HG02938 (cell line): ENCODE measurements around the gene TFDP1.

ENCODE experiments used
- ATAC-seq: cut with Tn5 transposase; IDR thresholded peaks from one replicate; pipeline ENCODE4 v1.9.1; 2021; ENCODE audit warnings: mild to moderate bottlenecking, moderate library complexity; ENCODE audit not compliant: unreplicated experiment

The TFDP1 gene

DNA sequence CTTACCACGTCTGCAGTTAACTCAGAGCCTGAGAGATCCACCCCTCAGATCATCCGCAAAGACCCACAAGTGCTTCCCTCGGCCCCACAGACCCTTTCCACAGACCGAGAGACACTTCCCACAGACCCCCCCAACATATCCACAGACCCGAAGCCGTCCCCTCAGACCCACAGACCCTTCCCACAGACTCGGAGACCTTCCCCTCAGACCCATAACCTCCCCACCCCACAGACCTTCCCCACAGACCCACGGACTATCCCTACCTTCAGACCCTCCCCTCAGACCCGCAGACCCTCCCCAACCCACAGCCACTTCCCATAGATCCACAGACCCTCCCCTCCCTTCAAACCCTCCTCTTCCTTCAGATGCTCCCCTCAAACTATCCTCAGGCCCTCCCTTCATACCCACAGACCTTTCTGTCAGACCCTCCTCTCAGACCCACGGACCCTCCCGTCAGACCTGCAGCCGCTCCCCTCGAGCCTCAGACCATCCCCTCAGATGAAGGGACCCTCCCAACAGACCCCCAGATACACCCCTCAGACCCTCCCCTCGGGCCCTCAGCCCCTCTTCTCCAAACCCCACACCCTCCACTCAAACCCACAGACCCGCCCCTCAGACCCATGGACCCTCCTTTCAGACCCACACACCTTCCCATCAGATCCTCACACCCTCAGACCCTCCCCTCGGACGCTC lies 20.1 kb upstream of the TFDP1 start:
- ATAC-seq, result no peak

DNA sequence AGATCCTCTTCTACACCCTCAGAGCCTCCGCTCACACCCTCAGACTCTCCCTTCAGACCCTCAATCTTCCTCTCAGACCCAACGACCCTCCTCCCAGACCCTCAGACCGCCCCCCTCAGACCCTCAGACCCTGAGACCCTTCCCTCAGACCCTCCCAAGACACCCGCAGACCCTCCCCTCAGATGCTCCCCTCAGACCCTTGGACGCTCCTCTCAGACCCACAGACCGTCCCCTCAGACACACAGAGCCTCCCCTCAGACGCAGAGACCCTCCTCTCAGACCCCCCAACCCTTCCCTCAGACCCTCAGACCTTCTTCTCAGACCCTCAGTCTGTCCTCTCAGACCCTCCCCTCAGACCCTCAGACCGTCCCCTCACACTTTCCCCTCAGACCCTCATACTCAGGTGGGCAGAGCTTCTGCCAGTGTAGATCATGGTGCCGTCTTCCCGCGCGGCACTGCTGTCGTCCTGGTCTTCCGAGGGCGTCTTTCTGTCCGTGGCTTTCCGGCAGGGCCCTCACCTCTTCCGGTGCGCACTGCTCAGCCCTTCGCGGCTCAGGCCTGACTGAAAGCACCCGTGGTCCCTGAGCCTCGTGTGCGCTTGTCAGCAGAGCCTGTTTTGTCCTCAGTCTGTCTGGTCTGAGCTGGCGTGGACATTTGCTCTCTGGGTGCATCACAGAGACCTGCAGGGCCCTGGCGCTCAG lies 18.9 kb upstream of the TFDP1 start:
- ATAC-seq, result no peak

DNA sequence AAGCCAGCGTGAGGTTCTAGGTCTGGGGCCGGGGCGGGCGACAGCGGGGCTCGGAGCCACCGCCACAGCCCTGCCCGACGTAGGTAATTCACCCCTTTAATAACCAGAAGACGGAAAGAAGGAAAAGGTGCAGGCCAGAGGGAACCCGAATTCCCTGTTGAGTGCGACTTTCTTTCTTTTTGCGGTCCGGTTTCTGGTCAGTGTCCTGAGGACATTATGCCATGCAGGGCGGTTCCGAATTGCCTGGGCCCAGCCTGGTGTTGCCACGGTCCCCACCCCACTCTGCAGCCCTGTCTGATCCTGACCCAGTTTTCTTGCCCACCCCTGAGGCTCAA lies 18.4 kb upstream of the TFDP1 start:
- ATAC-seq, result no peak

DNA sequence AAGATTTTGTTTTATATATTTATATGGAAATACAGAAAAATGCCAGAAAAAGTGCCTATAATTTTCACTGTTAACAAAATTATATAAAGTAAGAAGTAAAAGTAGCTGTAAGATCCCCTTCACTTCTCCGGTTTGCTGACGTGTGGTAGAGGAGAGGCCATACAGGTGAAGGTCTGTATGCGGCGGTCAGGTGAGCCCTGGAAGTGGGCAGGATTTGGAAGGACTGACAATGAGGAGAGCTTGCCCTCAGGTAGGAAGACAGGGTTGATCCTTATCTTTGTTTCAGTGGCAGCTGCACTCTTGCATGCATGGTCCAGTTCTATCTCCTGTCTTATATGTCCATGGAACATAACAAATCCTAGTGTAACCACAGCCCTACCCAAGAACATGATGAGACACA lies 16.9 kb upstream of the TFDP1 start:
- ATAC-seq, result no peak

DNA sequence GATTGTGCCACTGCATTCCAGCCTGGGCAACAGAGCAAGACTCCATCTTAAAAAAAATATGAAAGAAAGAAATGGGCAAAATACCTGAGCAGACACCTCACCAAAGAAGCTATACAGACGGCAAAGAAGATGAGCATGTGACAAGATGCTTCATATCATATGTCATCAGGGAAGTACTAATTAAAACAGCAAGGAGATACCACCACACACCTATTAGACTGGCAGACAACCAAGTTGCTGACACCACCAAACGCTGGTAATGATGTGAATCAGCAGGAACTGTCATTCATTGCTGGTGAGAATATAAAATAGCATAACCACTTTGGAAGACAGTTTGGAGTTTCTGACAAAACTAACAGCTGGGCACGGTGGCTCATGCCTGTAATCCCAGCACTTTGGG lies 11.5 kb upstream of the TFDP1 start:
- ATAC-seq, result no peak

DNA sequence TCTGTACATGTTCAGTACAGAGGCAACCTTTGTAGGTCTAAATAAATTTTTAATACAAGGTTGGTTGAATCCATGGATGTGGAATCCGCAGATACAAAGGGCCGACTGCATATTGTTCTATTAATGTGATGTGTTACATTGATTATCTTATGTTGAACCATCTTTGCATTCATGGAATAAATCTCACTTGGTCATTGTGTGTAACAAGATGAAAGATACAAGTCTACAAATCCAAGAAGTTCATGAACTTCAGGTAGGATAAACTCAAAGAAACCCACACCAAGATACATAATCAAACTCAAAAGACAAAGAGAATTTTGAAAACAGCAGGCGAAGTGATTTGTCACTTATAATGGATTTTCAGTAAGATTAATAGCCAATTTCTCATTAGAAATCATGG lies 8.0 kb upstream of the TFDP1 start:
- no peak for ATAC-seq

DNA sequence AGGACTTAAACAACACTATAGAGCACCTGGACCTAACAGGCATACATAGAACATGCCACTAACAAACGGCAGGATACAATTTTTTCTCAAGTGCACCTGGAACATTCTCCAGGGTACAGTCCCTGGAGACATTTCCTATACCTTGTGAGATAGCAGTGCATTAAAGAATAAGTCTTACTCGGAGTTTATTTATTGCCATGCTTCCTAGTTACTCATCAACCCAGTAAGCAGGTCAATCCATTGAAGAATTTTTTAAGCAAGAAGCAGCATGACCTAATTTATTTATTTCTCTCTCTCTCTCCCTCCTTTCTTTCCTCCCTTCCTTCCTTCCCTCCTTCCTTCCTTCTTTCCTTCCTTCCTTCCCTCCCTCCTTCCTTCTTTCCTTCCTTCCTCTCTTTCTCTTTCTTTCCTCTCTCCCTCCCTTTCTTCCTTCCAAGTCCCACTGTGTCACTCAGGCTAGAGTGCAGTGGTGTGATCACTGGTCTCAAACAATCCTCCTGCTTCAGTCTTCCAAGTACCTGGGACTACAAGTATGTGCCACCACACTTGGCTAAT lies 6.6 kb upstream of the TFDP1 start:
- ATAC-seq, result no peak

DNA sequence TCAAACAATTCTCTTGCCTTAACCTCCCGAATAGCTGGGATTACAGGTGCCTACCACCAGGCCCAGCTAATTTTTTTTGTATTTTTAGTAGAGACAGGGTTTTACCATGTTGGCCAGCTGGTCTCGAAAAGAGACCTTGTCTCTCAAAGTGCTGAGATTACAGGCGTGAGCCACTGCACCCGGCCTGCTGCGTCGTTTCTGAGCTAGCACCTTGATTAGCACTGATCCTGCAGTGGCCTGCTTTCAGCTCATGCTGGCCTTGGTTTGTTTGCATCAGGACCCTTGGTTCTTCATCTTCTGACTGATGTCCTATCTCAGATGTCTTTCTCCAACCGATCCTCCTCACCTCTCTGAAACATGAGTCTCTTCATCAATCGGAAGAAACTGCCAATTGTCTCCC lies 4.9 kb upstream of the TFDP1 start:
- ATAC-seq, result no peak

DNA sequence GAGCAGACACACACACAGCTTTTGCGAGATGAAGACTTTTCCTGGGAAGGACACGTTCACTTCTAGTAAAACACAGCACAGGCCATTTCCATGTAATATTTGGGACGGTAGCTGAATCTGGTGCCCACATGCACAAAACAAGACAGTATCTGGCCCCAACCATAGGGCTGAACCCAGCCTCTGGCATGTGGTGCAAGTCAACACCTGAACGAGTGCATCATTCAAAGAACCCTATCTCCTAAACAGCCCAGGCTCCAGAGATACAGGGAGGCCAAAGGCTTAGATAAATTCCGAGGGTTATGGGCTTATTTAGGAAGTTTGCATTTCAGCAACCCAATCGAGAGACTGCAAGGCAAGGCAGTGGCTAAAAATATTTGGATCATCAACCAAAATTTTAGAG lies 2.7 kb upstream of the TFDP1 start:
- no peak for ATAC-seq

DNA sequence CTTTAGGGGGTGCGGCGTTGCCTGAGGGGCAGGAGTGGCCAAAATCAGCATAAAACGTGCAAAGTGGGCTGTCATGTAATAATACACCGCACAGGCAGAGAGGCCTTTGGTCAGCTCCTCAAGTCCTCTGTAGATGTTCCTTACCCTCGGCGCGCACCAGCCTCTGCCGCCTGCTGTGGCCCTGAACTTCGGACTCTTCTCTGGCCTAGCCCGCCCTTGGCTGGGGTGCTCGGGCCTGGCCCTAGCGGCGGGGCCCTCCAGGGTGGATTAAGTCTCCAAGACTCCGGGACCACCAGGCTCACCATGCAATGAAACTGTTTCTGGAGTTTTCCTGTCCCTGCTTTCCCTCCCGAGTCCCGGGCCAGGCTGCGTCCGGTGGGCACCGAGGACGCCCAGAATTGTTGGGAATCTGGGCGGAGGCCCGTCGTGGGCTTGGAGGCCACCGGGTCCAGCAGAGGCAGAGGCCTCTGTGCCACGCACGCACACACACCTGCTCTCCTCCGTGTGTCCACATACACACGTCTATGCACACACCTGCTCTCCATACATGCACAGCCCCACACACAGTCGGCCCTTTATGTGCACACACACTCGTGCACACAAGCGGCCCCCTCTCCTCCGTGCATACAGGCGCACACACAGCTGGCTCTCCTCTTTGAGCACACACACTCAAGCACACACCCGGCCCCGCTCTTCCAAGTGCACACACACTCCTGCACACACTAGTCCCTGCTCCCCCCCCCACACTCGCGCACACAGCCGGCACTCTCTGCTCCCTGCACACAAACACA lies 1.5 kb upstream of the TFDP1 start:
- no peak for ATAC-seq

DNA sequence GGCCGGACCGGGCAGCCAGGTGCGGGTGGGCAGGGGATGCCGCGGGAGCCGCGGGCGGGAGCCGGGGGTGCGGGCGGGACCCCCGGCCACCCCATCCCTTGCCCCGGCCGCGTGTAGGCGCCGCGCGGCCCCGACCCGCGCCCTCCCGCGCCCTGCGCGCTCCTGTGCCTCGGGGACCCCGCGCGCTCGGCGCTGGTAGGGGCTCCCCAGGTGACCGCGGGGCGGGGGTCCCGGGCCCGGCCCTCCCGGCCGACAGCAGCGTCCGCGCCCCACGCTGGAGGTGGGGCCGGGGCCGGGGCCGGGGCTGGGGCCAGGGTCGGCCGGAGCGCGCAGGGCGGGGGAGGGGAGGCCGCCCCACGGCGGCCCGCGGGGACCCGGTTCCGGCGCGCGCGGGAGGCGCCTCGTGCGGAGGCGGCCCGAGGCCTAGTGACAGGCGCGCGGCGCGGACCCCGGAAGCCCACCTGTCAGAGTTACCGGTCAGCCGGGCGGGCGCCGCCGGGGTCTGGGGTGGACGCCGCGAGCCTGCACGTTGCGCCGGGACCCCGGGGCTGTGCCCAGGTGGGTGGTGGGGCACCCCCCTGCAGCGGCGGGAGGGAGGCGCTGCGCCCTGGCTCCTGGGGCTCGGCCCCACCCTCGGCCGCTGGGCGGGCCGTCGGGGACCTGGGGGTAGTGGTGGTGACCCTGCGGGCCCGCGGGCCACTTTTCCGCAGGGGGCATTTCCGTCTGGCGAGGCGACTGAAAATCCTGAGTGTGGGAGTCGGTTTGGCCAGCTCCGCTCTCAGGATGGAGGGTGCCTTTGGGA lies 518 bp downstream of the TFDP1 start:
- peak; percentile 21 for ATAC-seq

DNA sequence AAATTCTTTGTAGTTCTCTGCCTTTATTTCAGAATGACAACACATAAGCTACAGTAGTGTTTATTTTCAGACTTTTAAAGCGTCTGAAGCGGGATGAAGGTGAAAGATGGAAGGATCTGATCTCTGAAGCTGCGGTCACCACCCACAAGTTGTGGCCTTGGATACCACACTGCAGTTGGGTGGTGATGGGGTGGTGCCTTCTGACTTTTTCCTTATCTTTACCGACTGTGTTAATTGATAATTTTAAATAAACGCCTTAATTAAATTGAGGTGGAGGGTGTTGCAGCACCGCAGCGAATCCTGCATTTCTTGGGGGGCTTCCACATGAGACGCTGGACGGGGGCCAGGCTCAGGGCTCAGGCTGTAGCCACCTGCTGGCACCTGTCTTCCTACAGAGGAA lies 1.3 kb downstream of the TFDP1 start:
- no peak for ATAC-seq

DNA sequence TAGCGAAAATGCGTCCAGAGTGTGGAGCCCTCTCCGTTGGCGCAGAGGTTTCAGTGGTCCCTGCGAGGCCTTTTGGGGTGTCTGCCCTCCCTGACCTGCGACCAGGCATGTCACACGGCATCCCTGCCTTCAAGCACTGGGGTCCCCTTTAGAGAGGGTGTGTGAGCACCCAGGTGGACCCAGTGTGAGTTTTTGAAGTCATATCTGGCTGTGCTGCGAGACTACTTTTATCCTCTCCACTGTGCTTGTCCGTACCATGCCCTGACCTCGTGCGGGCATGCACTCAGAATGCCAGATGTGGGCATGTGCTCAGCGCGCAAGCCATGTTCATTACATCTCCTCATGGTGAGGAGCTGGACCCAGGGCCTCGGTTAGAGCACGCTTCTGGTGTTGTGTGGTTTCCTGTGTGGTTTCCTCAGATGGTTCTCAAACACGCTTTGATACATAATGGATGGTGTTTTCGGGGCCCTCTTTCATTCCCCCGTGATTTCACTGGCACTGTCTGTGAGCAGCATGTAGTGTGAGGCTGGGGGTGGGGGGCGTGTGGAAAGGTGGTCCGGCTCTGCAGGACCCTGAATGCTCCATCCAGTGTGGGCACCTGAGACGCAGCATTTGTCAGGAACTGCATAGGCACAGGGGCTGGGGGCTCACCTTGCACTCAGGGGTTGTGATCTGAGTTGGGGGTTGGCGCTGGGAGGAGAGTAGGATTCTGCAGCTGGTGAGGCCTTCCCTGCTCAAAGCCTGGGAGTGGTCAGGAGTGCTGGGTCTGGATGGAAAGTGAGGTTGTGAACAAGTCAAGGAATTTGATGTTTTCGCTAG lies 2.3 kb downstream of the TFDP1 start:
- ATAC-seq, result no peak

DNA sequence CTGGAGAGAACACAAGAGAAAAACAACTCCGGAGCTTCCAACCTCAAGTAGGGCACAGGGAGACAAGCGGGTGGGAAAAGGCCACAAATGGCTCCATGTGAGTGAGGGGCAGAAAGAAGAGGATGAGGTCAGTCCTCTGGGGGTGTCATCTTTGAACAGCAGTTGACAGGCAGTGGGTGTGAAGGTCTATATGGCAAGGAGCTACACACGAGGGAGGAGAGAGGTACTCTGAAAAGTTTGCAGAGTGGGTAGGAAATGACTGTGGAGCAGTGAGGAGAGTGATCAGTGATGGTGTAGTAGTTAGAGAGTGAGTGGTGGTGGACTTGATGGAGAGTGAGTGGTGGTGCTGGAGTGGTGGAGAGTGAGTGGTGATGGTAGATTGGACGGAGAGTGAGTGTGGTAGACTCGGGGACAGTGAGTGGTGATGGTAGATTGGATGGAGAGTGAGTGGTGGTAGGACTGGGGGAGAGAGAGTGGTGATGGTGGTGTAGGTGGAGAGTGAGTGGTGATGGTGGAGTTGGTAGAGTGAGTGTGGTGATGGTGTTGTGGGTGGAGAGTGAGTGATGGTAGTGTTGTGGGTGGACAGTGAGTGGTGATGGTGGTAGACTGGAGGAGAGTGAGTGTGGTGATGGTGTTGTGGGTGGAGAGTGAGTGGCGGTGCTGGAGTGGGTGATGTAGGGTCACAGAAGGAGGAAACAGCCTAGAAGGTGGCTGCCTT lies 4.0 kb downstream of the TFDP1 start:
- no peak for ATAC-seq

DNA sequence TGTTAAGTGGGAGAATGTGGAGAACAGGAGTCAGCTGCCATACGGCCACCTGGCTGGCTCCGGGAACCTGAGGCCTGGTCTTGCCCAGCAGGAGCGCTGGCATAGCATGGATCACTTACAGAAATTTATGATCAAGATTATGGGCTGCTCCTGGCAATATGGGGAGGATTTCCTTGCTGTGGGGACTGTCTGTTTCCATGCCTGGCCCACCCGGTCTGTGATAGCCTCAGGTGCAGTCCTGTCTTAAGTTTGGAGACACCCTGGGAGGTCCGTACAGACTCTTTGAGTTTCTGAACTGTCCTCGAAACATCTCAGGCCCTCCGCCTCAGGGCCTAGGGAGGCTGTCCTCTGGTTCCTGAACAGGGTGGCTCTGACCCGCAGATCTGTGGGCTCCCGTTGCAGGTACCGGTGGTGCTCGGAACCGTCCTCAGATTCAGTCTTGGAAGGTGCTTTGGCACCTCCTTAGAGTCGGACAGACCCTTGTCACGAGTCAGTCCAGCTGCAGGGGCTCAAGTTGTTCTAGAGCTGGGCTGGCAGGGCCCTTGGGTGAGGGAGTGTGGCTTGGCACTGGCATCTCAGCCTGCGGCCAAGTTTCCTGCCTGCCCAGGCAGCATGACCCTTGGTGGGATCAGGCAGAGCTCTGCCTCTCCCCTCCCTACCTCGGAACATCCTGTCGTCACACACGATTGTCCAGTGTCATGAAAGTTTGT lies 4.9 kb downstream of the TFDP1 start:
- ATAC-seq, result no peak

DNA sequence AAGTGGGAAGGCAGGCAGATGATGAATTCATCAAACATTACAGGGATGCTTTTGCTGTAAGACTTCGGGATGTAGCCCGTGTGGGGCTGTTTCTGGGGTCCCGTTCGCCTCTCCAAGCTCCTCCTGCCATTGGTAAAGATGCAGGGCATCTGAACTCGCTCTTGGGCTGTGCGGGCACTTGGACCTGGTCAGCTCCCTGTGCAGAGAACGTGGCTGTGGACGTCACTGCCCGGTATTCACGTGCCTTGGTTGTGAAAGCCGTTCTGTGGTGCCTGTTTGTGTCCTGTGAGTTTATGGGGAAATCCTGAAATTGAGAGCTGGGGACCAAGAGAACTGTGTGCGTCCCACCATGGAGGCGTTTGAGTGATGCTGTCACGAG lies 5.4 kb downstream of the TFDP1 start:
- no peak for ATAC-seq

DNA sequence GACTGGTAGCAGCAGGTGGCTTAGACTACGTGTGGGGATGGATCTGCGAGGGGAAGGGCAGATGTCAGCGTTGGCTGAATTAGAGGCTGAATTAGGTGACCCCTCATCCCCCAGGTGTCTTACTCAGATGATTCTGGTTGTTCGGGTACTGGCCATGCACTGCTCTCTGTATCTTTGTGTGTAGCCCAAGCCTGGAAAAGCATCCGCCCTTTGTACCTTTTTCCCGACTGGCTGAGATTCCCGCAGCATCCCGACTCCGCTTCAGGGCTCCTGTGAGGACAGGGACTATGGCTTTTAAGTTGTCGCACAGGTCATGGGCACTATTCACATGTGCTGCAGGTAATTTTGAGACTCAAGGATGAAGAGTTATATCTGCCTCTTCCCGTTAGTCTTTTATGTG lies 7.2 kb downstream of the TFDP1 start:
- no peak for ATAC-seq

DNA sequence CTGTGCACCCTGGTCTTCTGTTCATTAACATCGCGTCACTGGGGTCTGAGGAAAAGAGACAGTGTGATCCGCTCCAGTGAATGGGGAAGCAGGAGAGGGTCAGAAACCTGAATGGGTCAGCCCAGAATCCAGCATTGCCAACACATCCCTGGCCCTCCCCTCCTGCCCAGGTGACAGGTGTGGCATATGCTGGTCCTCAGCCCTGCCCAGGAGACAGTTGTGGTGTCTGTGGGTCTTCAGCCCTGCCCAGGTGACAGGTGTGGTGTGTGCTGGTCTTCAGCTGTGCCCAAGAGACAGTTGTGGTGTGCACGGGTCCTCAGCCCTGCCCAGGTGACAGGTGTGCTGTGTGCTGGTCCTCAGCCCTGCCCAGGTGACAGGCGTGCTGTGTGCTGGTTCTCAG lies 8.0 kb downstream of the TFDP1 start:
- ATAC-seq, result no peak
